Memory B cell (primary cell): ENCODE data around the gene AMPD2.

Experiments used
- ATAC-seq: fragments of 150-1000 bp; cut with Tn5 transposase; 2 replicates; pipeline ENCODE4 v1.10.0; 2021; ENCODE audit warnings: low read depth, mild to moderate bottlenecking, moderate library complexity
- DNase-seq, 2 donors: peaks; one replicate each; pipeline ENCODE4 v3.0.0; 2022; ENCODE audit warnings: low spot score in 2 of 2
- H3K27ac Mint-ChIP-seq: one replicate; pipeline ENCODE4 v1.8.0; 2022; ENCODE audit warnings: mild to moderate bottlenecking, moderate library complexity, mixed read lengths
- H3K27me3 Mint-ChIP-seq: one replicate; pipeline ENCODE4 v1.8.0; 2022; ENCODE audit warnings: mixed read lengths
- H3K36me3 Mint-ChIP-seq: one replicate; pipeline ENCODE4 v1.8.0; 2022; ENCODE audit warnings: mild to moderate bottlenecking, mixed read lengths
- H3K4me1 Mint-ChIP-seq: one replicate; pipeline ENCODE4 v1.8.0; 2022; ENCODE audit warnings: mixed read lengths
- H3K4me3 Mint-ChIP-seq: one replicate; pipeline ENCODE4 v1.8.0; 2022; ENCODE audit warnings: mild to moderate bottlenecking, moderate library complexity, mixed read lengths
- H3K9me3 Mint-ChIP-seq: one replicate; pipeline ENCODE4 v1.8.0; 2022; ENCODE audit warnings: mixed read lengths

Gene AMPD2

GRCh38 chr1:109605381-109605780 lies 14.3 kb upstream of the AMPD2 start:
- Mint-ChIP-seq H3K36me3 (no peaks in the 10 kb centered on the region), H3K27ac (no peak overlapping the region), H3K4me1 (no peaks in the 10 kb centered on the region), H3K4me3 (no peak overlapping the region), H3K27me3 (no peaks in the 10 kb centered on the region), H3K9me3 (no peaks in the 10 kb centered on the region)
- ATAC-seq (no peak), DNase-seq (no peak)

- no peak overlapping the region for H3K27ac Mint-ChIP-seq
- DNase-seq (no peak), ATAC-seq (no peak)
- no peaks in the 10 kb centered on the region for H3K4me1 Mint-ChIP-seq
- H3K36me3 Mint-ChIP-seq, result no peaks in the 10 kb centered on the region
- H3K4me3 Mint-ChIP-seq, result no peak overlapping the region
- H3K9me3 Mint-ChIP-seq, result no peaks in the 10 kb centered on the region
- no peaks in the 10 kb centered on the region for H3K27me3 Mint-ChIP-seq
Measured at GRCh38 chr1:109609881-109610280, 9.8 kb upstream of the AMPD2 start.

- H3K36me3 Mint-ChIP-seq, result no peaks in the 10 kb centered on the region
- peaks cover 2% of the 10 kb centered on the region for H3K4me1 Mint-ChIP-seq
- DNase-seq, result no peak
- H3K4me3 Mint-ChIP-seq, result no peak overlapping the region
- H3K9me3 Mint-ChIP-seq, result no peaks in the 10 kb centered on the region
- no peaks in the 10 kb centered on the region for H3K27me3 Mint-ChIP-seq
- ATAC-seq, result no peak
- H3K27ac Mint-ChIP-seq, result no peak overlapping the region
Measured at GRCh38 chr1:109610609-109611307, 8.9 kb upstream of the AMPD2 start.

- no peaks in the 10 kb centered on the region for H3K36me3 Mint-ChIP-seq
- no peak for DNase-seq
- H3K4me1 Mint-ChIP-seq, result peaks cover 8% of the 10 kb centered on the region
- H3K9me3 Mint-ChIP-seq, result no peaks in the 10 kb centered on the region
- H3K4me3 Mint-ChIP-seq, result no peak overlapping the region
- no peaks in the 10 kb centered on the region for H3K27me3 Mint-ChIP-seq
- no peak for ATAC-seq
- H3K27ac Mint-ChIP-seq, result no peak overlapping the region
Measured at GRCh38 chr1:109611308-109611990, 8.2 kb upstream of the AMPD2 start.

- Mint-ChIP-seq H3K4me1 (peaks cover 16% of the 10 kb centered on the region), H3K27me3 (no peaks in the 10 kb centered on the region), H3K4me3 (no peak overlapping the region), H3K27ac (no peak overlapping the region), H3K36me3 (no peaks in the 10 kb centered on the region), H3K9me3 (no peaks in the 10 kb centered on the region)
- DNase-seq (no peak), ATAC-seq (no peak)
Measured at GRCh38 chr1:109613361-109614147, 6.1 kb upstream of the AMPD2 start.

GRCh38 chr1:109615879-109616278 lies 3.8 kb upstream of the AMPD2 start:
- Mint-ChIP-seq H3K27me3 (no peaks in the 10 kb centered on the region), H3K27ac (peak overlapping the region; percentile 66), H3K4me3 (no peak overlapping the region), H3K36me3 (no peaks in the 10 kb centered on the region), H3K4me1 (peaks cover 30% of the 10 kb centered on the region), H3K9me3 (no peaks in the 10 kb centered on the region)
- peak; percentile 81 for ATAC-seq
- peak in 1 of 2 donors; percentile 59 for DNase-seq

GRCh38 chr1:109616391-109616790 lies 3.2 kb upstream of the AMPD2 start:
- H3K4me1 Mint-ChIP-seq, result peaks cover 30% of the 10 kb centered on the region
- H3K27ac Mint-ChIP-seq, result peak overlapping the region; percentile 66
- H3K36me3 Mint-ChIP-seq, result no peaks in the 10 kb centered on the region

GRCh38 chr1:109617291-109617801 lies 2.3 kb upstream of the AMPD2 start:
- Mint-ChIP-seq H3K4me1 (peaks cover 38% of the 10 kb centered on the region), H3K4me3 (no peak overlapping the region), H3K9me3 (no peaks in the 10 kb centered on the region), H3K27ac (peak overlapping the region; percentile 15), H3K27me3 (no peaks in the 10 kb centered on the region), H3K36me3 (no peaks in the 10 kb centered on the region)
- DNase-seq (no peak), ATAC-seq (no peak)

More at GRCh38 chr1:109616391-109616790, 3.2 kb upstream of the AMPD2 start:
- DNase-seq (no peak), ATAC-seq (no peak)
- no peak overlapping the region for H3K4me3 Mint-ChIP-seq
- no peaks in the 10 kb centered on the region for H3K27me3 Mint-ChIP-seq
- no peaks in the 10 kb centered on the region for H3K9me3 Mint-ChIP-seq

- DNase-seq (no peak), ATAC-seq (no peak)
- H3K36me3 Mint-ChIP-seq, result no peaks in the 10 kb centered on the region
- H3K27me3 Mint-ChIP-seq, result no peaks in the 10 kb centered on the region
- H3K27ac Mint-ChIP-seq, result peak overlapping the region; percentile 94
- peak overlapping the region; percentile 94 for H3K4me3 Mint-ChIP-seq
- H3K4me1 Mint-ChIP-seq, result peaks cover 52% of the 10 kb centered on the region
- H3K9me3 Mint-ChIP-seq, result no peaks in the 10 kb centered on the region
Measured at GRCh38 chr1:109618661-109619575, 719 bp upstream of the AMPD2 start.

GRCh38 chr1:109620401-109620791 lies 759 bp downstream of the AMPD2 start:
- ATAC-seq (no peak), DNase-seq (no peak)
- Mint-ChIP-seq H3K4me3 (peak overlapping the region; percentile 94), H3K4me1 (peaks cover 63% of the 10 kb centered on the region), H3K27ac (peak overlapping the region; percentile 94), H3K9me3 (no peaks in the 10 kb centered on the region), H3K27me3 (no peaks in the 10 kb centered on the region), H3K36me3 (peaks cover under 1% of the 10 kb centered on the region)

- no peaks in the 10 kb centered on the region for H3K27me3 Mint-ChIP-seq
- H3K36me3 Mint-ChIP-seq, result peaks cover 2% of the 10 kb centered on the region
- peak overlapping the region; percentile 94 for H3K4me3 Mint-ChIP-seq
- no peaks in the 10 kb centered on the region for H3K9me3 Mint-ChIP-seq
- DNase-seq (peak; percentile 71 to 72), ATAC-seq (peak; percentile 69)
- H3K4me1 Mint-ChIP-seq, result peaks cover 62% of the 10 kb centered on the region
- peak overlapping the region; percentile 94 for H3K27ac Mint-ChIP-seq
Measured at GRCh38 chr1:109620841-109621286, 1.2 kb downstream of the AMPD2 start.

GRCh38 chr1:109621379-109622136 lies 1.9 kb downstream of the AMPD2 start:
- ATAC-seq (no peak), DNase-seq (no peak)
- Mint-ChIP-seq H3K4me1 (peaks cover 55% of the 10 kb centered on the region), H3K27ac (peak overlapping the region; percentile 94), H3K27me3 (no peaks in the 10 kb centered on the region), H3K9me3 (no peaks in the 10 kb centered on the region), H3K36me3 (peaks cover 6% of the 10 kb centered on the region), H3K4me3 (peak overlapping the region; percentile 94)
